K562 (cell line): ENCODE data around the gene OSGIN1.

ENCODE experiments used
- BRF2 ChIP-seq: IDR thresholded peaks from 3 replicates; pipeline ENCODE4 v1.6.1; 2011; ENCODE audit warnings: borderline replicate concordance, mild to moderate bottlenecking; ENCODE audit not compliant: insufficient read length, insufficient read depth
- DPF2 ChIP-seq: fragments of 450-650 bp; IDR thresholded peaks from 2 replicates; pipeline ENCODE4 v1.6.1; 2016
- GABPA ChIP-seq: fragments of 200-800 bp; sonication (Bioruptor generic); conservative IDR thresholded peaks from 2 replicates; pipeline ENCODE4 v1.6.1; 2016; ENCODE audit warnings: low read depth, missing genetic modification characterization, missing compliant biosample characterization
- GATA2 ChIP-seq: sonication (generic); formaldehyde crosslinking; IDR thresholded peaks from 2 replicates; pipeline ENCODE4 v1.4.0; 2020; ENCODE audit warnings: mild to moderate bottlenecking, missing genetic modification reagents
- HMG20A ChIP-seq: fragments of 450-650 bp; formaldehyde crosslinking; conservative IDR thresholded peaks from 2 replicates; pipeline ENCODE4 v1.4.0; 2020; ENCODE audit warnings: mild to moderate bottlenecking, mixed read lengths
- NFYB ChIP-seq: IDR thresholded peaks from 2 replicates; pipeline ENCODE4 v1.6.1; 2011; ENCODE audit warnings: mild to moderate bottlenecking, moderate library complexity; ENCODE audit not compliant: insufficient read length; ENCODE audit errors: extremely low read depth
- POLR2A ChIP-seq: fragments of 450-650 bp; conservative IDR thresholded peaks from 2 replicates; pipeline ENCODE4 v1.6.1; 2016
- REST ChIP-seq, 2 experiments: fragments of 450-650 bp; formaldehyde crosslinking in 1 of 2; IDR thresholded peaks; 2 replicates each; pipeline versions ENCODE4 v1.4.0 to v1.6.1; 2014 to 2020; ENCODE audit warnings: mild to moderate bottlenecking in 2 of 2, borderline replicate concordance in 1 of 2, low read depth in 1 of 2
- SIN3B ChIP-seq: fragments of 450-650 bp; IDR thresholded peaks from 2 replicates; pipeline ENCODE4 v1.6.1; 2017; ENCODE audit warnings: low read depth, mild to moderate bottlenecking, moderate library complexity
- SNRNP70 ChIP-seq: fragments of 200-400 bp; formaldehyde crosslinking; optimal IDR thresholded peaks from 2 replicates; pipeline ENCODE3; 2017; ENCODE audit warnings: low read depth, low read length
- STAT6 ChIP-seq: sonication (generic); formaldehyde crosslinking; IDR thresholded peaks from 2 replicates; pipeline ENCODE4 v1.8.1; 2023; ENCODE audit warnings: mild to moderate bottlenecking, missing genetic modification reagents
- TBP ChIP-seq: optimal IDR thresholded peaks from 2 replicates; pipeline ENCODE3; 2011; ENCODE audit warnings: low read depth, low read length, improper control_type of control experiment
- ZNF76 ChIP-seq: fragments of 250-450 bp; sonication (Bioruptor Pico); IDR thresholded peaks from 2 replicates; pipeline ENCODE4 v1.4.0; 2020; ENCODE audit warnings: mild to moderate bottlenecking, moderate library complexity, borderline replicate concordance

GRCh38 chr16:83940630-83941378 lies 12.2 kb upstream of the OSGIN1 start:
- TF ChIP-seq STAT6 (CRISPR knock-in tag) (no peak), POLR2A (no peak), SNRNP70 (no peak), GATA2 (CRISPR knock-in tag) (no peak), TBP (no peak), BRF2 (no peak), GABPA (tag) (no peak), NFYB (no peak), SIN3B (no peak), ZNF76 (CRISPR knock-in tag) (no peak), HMG20A (CRISPR knock-in tag) (no peak), REST (IDR thresholded peaks at IDR 0.05; ENCODE audit: borderline replicate concordance) (no peak), REST (CRISPR knock-in tag; IDR thresholded peaks at IDR 0.05; ENCODE audit: low read depth) (no peak), DPF2 (no peak)
